OCI-LY7 (cell line): ENCODE data around the gene RIIAD1. TPM values are rescaled to one million over a fixed set of nuclear protein-coding genes. Genes with fewer than 3 reads are reported as not detected.

Source experiments
- BruUV-seq: library from RNA; stranded (reverse); fragments of 400-500 nt; replicated peaks from 2 replicates; lab custom pipeline; 2021; lab: Mats Ljungman, UMichigan
- CTCF ChIA-PET: fragments of 300-600 bp; sonication (Branson Sonifier 250); formaldehyde crosslinking; loops from one replicate; lab custom pipeline; 2022; ENCODE audit warnings: antibody characterized with exemption; ENCODE audit not compliant: unreplicated experiment; lab: Charles Lee
- POLR2A ChIA-PET: fragments of 300-600 bp; sonication (Branson Sonifier 250); formaldehyde crosslinking; loops from one replicate; lab custom pipeline; 2022; ENCODE audit warnings: antibody characterized with exemption; lab: Charles Lee
- DNase-seq: peaks from one replicate; pipeline ENCODE4 v3.0.0-alpha.2; 2015; ENCODE audit warnings: low spot score
- H2AFZ ChIP-seq: fragments of 200-600 bp; sonication (generic), shearing (Covaris generic); 2 replicates; pipeline ENCODE4 v1.6.1; 2014; ENCODE audit warnings: mild to moderate bottlenecking, antibody characterized with exemption, low read length, moderate library complexity
- H3K27ac ChIP-seq: fragments of 200-600 bp; sonication (generic); 2 replicates; pipeline ENCODE4 v1.5.1; 2014; ENCODE audit warnings: mixed run types, low read depth, mild to moderate bottlenecking, moderate library complexity, low read length, inconsistent platforms; ENCODE audit not compliant: poor library complexity, severe bottlenecking
- H3K36me3 ChIP-seq: fragments of 200-600 bp; sonication (generic); 2 replicates; pipeline ENCODE4 v1.6.1; 2014; ENCODE audit warnings: mild to moderate bottlenecking, antibody characterized with exemption, low read length, moderate library complexity, mixed read lengths; ENCODE audit not compliant: insufficient read depth
- H3K4me1 ChIP-seq: fragments of 200-600 bp; sonication (generic); 2 replicates; pipeline ENCODE4 v1.5.1; 2014; ENCODE audit warnings: mild to moderate bottlenecking, low read length; ENCODE audit not compliant: insufficient read depth, poor library complexity, severe bottlenecking
- H3K4me2 ChIP-seq: fragments of 200-600 bp; sonication (generic); 2 replicates; pipeline ENCODE4 v1.6.1; 2014; ENCODE audit warnings: mild to moderate bottlenecking, low read length
- H3K4me3 ChIP-seq: fragments of 200-600 bp; sonication (generic); 2 replicates; pipeline ENCODE4 v1.5.1; 2014; ENCODE audit warnings: mild to moderate bottlenecking, low read depth, low read length; ENCODE audit not compliant: poor library complexity, severe bottlenecking
- H3K79me2 ChIP-seq: fragments of 200-600 bp; sonication (generic); 2 replicates; pipeline ENCODE4 v1.6.1; 2016; ENCODE audit warnings: low read depth, mild to moderate bottlenecking, low read length, moderate library complexity, mixed read lengths; ENCODE audit not compliant: insufficient read depth
- H3K9me2 ChIP-seq: fragments of 200-600 bp; sonication (generic); 2 replicates; pipeline ENCODE4 v1.6.1; 2016; ENCODE audit warnings: mild to moderate bottlenecking, low read length, mixed read lengths; ENCODE audit not compliant: insufficient read depth
- H3K9me3 ChIP-seq: fragments of 200-600 bp; sonication (generic); 2 replicates; pipeline ENCODE4 v1.6.1; 2014; ENCODE audit warnings: mild to moderate bottlenecking, mixed run types, low read length, mixed read lengths
- H4K20me1 ChIP-seq: fragments of 200-600 bp; sonication (generic); 2 replicates; pipeline ENCODE4 v1.6.1; 2014; ENCODE audit warnings: mild to moderate bottlenecking, antibody characterized with exemption, low read length, moderate library complexity, mixed read lengths; ENCODE audit not compliant: insufficient read depth
- EZH2phosphoT487 ChIP-seq: fragments of 200-600 bp; sonication (generic); IDR thresholded peaks from 2 replicates; pipeline ENCODE4 v1.6.1; 2018; ENCODE audit warnings: low read depth, borderline replicate concordance, mild to moderate bottlenecking, mixed run types, antibody characterized with exemption, low read length, moderate library complexity, mixed read lengths
- intact Hi-C: fragments of 100-400 bp; cut with micrococcal nuclease; formaldehyde crosslinking; loops from one replicate; pipeline ENCODE4 v1.10.0; 2022; ENCODE audit not compliant: unreplicated experiment
- total RNA-seq, 2 experiments: library from RNA; depleted of rRNA in 1 of 2; stranded (reverse); fragments of >200 nt in 1 of 2; shearing (Covaris generic) in 1 of 2; gene quantifications; 2 replicates each; pipeline ENCODE4 v1.2.3, GENCODE V29; 2014 to 2022
- TF ChIP-seq, protein P1 (sequence below): fragments of 200-600 bp; sonication (generic); conservative IDR thresholded peaks from 2 replicates; pipeline ENCODE4 v1.5.1; 2014; ENCODE audit warnings: mild to moderate bottlenecking, antibody characterized with exemption, low read length, moderate library complexity, mixed read lengths

The RIIAD1 gene
- total RNA-seq, 2 experiments from 2014 or later, result not detected

DNA sequence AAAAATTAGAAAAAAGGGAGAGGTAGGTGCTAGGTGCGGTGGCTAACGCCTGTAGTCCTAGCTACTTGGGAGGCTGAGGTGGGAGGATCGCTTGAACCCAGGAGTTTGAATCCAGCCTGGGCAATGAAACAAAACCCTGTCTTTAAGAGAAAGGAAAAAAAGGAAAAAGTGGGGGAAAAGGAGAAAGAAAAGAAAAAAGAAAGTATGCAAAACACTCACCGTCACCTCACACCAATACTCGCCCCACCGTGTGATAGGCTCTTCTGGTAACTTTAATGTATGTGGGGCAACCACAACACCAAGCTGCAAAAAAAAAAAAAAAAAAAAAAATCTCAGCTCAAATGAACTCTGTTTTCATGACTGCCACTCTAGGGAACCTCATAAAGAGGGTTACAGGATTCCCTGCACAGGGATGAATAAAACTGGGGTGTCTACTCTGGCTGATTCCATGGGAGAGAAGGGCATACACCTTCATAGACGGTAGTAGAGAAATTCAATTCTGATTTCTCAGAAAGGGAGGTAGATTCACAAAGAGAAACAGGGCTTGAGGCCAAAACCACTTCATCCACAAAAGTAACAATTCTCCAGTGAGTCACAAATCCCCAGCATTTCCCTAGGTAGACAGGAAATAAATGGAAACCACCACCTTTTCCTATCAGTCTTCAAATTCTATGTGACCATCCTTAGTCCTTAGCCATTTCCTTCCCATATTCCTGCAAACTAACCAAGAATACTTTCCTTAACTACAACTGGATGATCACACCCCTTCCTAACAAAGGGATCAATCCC lies 39.5 kb downstream of the RIIAD1 start:
- H3K9me3 ChIP-seq, result no peaks in the 10 kb centered on the region
- H3K4me1 ChIP-seq, result peaks cover 19% of the 10 kb centered on the region
- H2AFZ ChIP-seq, result no peak overlapping the region
- DNase-seq, result no peak
- no peak for TF ChIP-seq EZH2phosphoT487
- TF ChIP-seq, protein P1, sequence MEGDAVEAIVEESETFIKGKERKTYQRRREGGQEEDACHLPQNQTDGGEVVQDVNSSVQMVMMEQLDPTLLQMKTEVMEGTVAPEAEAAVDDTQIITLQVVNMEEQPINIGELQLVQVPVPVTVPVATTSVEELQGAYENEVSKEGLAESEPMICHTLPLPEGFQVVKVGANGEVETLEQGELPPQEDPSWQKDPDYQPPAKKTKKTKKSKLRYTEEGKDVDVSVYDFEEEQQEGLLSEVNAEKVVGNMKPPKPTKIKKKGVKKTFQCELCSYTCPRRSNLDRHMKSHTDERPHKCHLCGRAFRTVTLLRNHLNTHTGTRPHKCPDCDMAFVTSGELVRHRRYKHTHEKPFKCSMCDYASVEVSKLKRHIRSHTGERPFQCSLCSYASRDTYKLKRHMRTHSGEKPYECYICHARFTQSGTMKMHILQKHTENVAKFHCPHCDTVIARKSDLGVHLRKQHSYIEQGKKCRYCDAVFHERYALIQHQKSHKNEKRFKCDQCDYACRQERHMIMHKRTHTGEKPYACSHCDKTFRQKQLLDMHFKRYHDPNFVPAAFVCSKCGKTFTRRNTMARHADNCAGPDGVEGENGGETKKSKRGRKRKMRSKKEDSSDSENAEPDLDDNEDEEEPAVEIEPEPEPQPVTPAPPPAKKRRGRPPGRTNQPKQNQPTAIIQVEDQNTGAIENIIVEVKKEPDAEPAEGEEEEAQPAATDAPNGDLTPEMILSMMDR, result no peak
- no peaks in the 10 kb centered on the region for H3K9me2 ChIP-seq
- ChIA-PET CTCF (no interaction called here), POLR2A (interaction anchor here (0.6 kb wide), 2 partner anchors 18 to 289 kb away, joined by 3 to 6 read pairs; no protein-coding TSS in a partner anchor)
- BruUV-seq, result no TSS peak
- H3K79me2 ChIP-seq, result peaks cover 23% of the 10 kb centered on the region
- H3K4me3 ChIP-seq, result no peak overlapping the region
- H4K20me1 ChIP-seq, result no peaks in the 10 kb centered on the region
- intact Hi-C loops, result no loop called here
- H3K4me2 ChIP-seq, result no peak overlapping the region
- peaks cover 52% of the 10 kb centered on the region for H3K36me3 ChIP-seq
- no peak overlapping the region for H3K27ac ChIP-seq

DNA sequence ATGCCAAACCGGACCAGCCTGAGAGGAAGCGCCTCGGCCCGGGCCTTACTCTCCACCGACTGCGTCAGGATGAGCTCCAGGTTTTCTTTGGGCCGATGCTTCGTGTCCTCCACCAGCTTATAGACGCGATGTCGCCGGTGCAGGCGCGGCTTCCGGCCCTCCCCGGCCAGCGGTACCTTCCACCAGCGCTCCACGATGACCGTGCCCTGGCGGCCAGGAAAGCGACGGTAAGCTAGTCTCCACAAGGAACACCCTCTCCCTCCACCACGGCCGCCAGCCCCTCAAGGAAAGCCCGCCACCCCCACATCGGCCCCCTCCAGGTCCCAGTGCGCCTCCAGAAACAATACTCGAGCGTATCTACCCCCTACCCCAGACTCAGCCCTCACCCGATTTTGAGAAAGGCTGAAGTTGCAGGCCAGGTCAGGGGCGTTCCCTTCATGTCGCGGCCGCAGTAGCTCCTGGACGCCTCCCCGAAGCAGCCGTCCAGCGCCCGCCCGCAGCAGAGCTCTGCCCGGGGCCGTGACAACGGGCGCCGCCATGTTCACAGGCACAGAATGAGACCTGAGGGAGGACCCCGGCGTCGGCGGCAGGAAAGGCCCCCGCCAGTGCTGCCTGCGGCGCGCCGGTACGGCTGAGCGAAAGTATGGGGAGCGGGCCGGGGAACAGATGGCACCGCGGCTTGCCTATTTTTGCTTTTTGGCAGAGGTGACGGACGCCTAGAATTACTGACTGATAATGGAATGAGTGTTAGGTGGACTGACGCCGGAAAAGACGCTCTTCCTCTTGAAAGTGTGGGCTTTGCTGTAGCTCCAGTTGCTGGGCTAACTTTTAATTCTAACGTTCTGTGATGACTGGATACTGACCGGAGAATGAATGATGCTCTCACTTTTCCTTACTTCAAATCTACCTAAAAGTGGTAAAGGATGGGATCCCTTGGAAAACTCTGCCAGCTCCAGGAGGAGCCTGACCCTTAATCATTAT lies 41.9 kb downstream of the RIIAD1 start, which contains the start of gene MRPL9:
TSS of gene MRPL9 (minus strand) at position 556 of the 981 bp plus-strand sequence. CDS start at position 539, 17 bp downstream.
- peak within 1 kb of the TSS; percentile 92 for H3K4me3 ChIP-seq
- TF ChIP-seq, protein P1, result no peak
- TF ChIP-seq EZH2phosphoT487, result no peak
- no peaks in the 10 kb centered on the region for H3K9me2 ChIP-seq
- H3K36me3 ChIP-seq, result peaks cover 39% of the 10 kb centered on the region
- peak within 1 kb of the TSS; percentile 59 for H3K27ac ChIP-seq
- DNase-seq, result peak; percentile 87
- H3K4me2 ChIP-seq, result peak within 1 kb of the TSS; percentile 83
- CTCF ChIA-PET, result interaction anchor here (0.6 kb wide), 1 partner anchor 73 kb away, joined by 3 read pairs; no protein-coding TSS in a partner anchor
- H3K4me1 ChIP-seq, result peaks cover 19% of the 10 kb centered on the region
- no peaks in the 10 kb centered on the region for H3K9me3 ChIP-seq
- POLR2A ChIA-PET, result interaction anchor here (0.6 to 2.5 kb wide), 11 partner anchors 9 to 357 kb away, joined by 3 to 13 read pairs (median 3); partner anchors contain the start of gene TDRKH
- H2AFZ ChIP-seq, result peak within 1 kb of the TSS; percentile 99
- H4K20me1 ChIP-seq, result no peaks in the 10 kb centered on the region
- BruUV-seq, result no TSS peak
- H3K79me2 ChIP-seq, result peaks cover 23% of the 10 kb centered on the region
- intact Hi-C loops, result no loop called here
